NCI-H226 (cell line): ENCODE measurements around the gene GLCE.
"Not testable (repeated sequence)": the region's sequence is repeated elsewhere in the genome, so short reads cannot be mapped to it uniquely, and the experiment has no call there.

ENCODE experiments used
- DNase-seq: peaks from one replicate; pipeline ENCODE4 v3.0.0-alpha.2; 2015

GLCE gene

DNA sequence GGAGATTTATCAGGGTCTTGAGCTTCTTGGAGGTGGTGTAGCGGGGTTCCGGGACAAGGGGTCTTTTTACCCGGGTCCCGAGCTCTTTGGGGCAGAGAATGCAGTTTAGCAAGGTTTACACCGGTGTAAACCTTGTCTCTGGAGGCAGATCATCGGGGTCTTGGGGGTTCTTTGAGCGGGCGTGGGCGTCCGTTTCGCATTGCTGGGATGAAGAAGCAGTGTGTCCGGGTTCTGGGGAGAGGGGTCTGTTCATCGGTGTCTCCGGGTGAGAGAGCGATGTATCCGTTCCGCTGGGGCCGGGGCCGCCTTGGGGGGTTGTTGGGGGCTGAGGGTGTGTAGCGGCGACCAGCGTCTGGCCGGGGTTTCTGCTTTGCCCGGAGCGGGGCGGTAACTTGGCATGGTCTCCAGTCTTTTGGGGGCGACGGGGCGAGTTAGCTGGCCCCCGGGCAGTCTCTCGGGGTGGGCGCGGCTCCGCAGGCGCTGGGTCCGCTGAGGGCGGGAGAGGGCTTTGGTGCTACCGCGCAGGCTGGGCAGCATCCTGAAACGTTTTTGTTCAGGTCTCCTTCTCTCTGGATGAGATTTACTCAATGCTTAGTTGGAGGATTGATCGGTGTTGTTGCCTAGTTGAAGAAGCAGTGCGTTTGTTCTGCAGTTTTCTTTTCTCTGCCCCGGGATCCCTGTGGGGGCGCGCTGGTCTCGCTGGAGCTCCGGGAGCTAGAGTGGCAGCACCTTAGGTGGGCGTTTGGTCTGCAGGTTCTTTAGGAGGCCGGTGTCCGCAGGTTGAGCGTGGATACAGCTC is 843 bp downstream of the GLCE start:
- no peak for DNase-seq

GRCh38 chr15:69161878-69162213 is 1.4 kb downstream of the GLCE start:
- no peak for DNase-seq

DNA sequence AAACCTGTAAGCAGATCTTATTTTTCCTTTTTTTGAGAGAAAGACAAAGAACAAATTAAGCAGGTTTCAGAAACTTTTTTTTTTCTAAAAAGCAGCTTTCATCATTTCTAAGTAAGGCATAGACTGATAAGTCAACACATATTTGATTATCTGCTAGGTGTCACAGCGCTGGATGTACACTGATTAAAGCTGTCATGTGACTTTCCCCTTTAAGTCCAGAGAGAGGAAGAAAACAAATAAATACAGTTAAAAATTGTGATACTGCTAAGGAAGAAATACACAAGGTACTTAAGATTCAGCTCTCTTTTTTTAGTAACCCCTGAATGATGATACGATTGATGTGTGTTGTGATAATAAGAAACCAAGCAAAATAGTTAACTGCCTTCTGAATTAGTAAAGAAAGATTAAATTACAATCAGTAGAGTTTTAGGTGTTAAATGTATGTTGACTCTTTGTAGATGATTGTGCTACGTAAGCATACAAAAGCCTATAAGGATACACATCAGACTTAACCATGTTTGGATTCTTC is 2.8 kb downstream of the GLCE start:
- no peak for DNase-seq

- DNase-seq = no peak
Measured at GRCh38 chr15:69164807-69165636, 4.6 kb downstream of the GLCE start.

GRCh38 chr15:69165637-69166025 is 5.2 kb downstream of the GLCE start:
- no peak for DNase-seq

DNA sequence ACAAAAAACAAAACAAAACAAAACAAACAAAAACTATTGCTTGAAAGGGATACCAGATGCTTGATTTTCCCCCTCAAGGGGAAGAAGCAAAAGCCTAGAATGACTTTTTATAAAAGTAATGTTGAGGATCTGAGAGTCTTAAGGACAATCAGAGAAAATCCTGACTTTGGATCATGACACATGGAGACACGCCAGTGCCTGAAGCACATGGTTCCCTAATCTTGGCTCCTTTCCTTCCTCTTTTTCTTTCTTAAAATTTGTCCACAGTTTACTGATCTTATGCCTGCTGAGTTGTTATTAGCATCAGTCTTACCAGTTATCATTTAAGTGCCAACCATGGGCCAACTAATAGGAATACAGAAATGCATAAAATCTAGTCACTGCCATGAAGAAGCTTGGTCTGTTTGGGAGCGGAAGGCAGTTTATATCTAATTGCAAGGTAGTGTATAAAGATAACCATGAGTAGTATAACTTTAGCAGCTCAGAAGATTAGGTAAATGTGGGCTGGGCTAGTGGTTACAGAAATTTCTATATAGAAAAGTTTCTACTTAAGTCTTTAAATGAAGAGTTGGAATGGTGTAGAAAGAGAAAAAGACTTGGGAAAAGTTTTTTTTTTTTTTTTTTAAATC is 6.9 kb downstream of the GLCE start:
- no peak for DNase-seq

- not testable (repeated sequence) for DNase-seq
Measured at GRCh38 chr15:69168361-69168760, 7.9 kb downstream of the GLCE start.

DNA sequence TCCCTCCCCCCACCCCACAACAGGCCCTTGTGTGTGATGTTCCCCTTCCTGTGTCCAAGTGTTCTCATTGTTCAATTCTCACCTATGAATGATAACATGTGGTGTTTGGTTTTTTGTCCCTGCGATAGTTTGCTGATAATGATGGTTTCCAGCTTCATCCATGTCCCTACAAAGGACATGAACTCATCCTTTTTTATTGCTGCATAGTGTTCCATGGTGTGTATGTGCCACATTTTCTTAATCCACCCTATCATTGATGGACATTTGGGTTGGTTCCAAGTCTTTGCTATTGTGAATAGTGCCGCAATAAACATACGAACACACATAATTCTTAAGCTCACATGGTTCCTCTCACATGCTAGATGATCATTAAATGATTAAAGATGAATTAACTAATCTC is 9.1 kb downstream of the GLCE start:
- not testable (repeated sequence) for DNase-seq

DNA sequence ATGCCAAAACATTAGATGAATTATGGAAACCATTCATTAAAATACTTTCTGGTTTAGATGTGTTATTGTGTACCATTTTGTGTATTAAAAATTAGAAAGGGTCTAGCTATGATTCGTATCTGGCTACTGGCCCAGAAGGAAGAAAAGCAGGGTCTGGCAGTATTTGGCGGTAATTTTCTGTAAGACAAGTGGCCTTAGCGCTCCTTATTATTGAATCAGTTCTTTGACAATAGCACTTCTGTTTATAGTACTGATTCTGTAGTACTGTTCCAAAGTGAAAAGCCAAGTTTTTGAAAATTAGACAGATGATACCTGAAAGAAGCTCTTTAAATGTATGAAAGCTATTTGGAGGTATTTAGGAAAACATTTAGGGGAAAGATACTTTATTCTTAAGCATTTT is 10.2 kb downstream of the GLCE start:
- DNase-seq = no peak

- DNase-seq = no peak
Measured at GRCh38 chr15:69172847-69173246, 12.4 kb downstream of the GLCE start.

DNA sequence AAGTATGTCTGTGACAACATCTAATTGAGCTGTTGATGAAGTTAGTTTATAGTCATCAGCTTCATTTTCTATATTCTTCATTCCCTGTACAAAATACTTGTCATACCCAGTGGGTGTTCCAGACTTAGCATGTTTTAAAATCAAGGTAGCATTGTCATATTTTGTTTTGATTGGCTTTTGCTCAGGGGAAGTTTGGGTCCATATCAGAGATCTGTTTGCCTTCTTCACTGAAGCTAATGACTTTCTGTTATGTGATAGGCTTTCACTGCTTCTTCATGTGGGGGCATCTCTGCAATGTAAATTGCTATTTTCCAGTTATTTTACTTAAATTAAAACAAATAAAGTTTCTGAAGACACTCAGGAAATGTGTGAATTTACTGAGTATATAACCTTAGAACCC is 15.1 kb downstream of the GLCE start:
- DNase-seq = no peak

GRCh38 chr15:69181424-69181823 is 21.0 kb downstream of the GLCE start:
- no peak for DNase-seq

DNA sequence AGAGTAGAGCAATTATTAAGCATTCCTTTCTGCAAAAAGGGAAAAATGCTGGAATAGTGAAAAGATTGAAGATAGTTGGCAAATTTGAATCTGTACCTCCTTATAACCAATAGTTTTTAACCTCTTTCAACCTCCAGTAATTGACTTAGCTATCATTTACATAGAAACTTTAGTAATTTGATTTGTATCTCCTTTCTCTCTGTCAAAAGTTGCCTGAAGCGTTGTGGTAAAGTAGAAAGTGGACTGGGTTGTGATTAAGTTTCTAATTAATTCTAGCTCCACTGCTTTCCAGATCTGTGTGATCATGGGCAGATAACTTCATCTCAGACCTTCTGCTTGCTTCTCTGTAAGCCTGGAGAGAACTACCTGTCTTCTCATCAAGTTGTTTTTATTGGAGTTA is 24.8 kb downstream of the GLCE start:
- DNase-seq = no peak

- no peak for DNase-seq
Measured at GRCh38 chr15:69185706-69186105, 25.3 kb downstream of the GLCE start.

GRCh38 chr15:69189157-69189556 is 28.7 kb downstream of the GLCE start:
- DNase-seq = no peak

DNA sequence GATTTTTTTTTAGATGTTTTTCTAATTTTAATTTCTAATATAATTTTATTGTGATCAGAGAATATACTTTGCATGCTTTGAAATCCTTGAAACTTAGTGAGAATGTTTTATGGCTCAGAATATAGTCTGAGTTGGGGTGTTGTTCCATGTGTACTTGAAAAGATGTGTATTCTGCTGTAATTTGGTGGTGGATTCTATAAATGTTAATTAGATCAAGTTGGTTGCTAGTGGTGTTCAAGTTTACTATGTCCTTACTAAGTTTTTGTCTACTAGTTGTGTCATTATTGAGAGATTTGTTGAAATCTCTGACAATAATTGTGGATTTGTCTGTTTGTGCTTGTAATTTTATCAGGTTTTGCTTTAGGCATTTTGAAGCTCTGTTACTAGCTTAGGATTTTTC is 29.7 kb downstream of the GLCE start:
- no peak for DNase-seq

- no peak for DNase-seq
Measured at GRCh38 chr15:69190504-69190903, 30.1 kb downstream of the GLCE start.

- DNase-seq = peak; percentile 8
Measured at GRCh38 chr15:69194025-69194827, 33.8 kb downstream of the GLCE start.

GRCh38 chr15:69194854-69195253 is 34.4 kb downstream of the GLCE start:
- no peak for DNase-seq

DNA sequence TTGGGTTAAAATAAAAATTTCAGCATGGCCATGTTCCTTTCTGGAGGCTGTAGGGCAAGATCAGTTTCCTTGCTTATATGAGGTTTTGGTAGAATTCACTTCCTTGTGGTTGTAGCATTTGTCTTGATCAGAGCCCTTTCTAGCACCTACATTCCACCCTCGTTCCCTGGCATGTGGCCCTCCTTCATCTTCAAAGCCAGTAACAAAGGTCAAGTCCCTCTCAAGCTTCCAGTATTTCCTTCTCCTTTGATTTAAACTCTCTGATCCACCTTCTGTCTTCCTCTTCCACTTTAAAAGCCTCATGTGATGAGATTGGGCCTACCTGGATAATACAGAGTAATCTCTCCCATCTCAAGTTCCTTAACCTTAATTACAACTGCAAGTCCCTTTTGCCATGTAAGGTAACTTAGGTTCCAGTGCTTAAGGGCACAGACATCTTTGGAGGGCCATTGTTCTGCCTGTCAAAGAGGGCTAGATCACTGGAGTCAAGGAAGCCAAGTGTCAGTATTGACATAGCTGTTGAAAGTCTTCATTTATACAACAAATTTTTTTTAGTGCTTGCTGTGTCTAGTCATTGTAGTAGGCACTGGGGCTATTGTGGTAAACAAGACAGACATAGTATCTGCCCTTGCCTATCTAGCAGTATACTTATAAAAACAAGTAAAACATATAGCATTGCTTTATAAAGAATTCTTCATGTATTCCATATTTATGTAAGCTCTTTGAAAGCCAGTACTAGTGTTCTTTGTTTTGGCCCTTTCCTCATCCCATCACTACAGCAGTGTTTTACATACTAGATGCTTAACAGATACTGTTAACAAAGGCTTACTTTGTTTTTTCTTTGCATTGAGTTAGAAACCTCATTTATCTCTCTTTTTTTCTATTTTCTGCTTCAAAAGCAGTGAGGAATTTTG is 40.7 kb downstream of the GLCE start:
- no peak for DNase-seq

GRCh38 chr15:69206079-69206478 is 45.6 kb downstream of the GLCE start:
- DNase-seq = no peak

- no peak for DNase-seq
Measured at GRCh38 chr15:69209661-69210060, 49.2 kb downstream of the GLCE start.
